Stimulated activated CD4-positive, alpha-beta T cell treated with anti-CD3 and anti-CD28 coated beads, TNF-alpha, amount 100 ng/mL, for 48 hours (primary cell): Measurements from ENCODE around the gene C1D.

Experiments
- DNase-seq, 3 donors: peaks; one replicate each; pipeline ENCODE4 v3.0.0-alpha.2; 2020; ENCODE audit warnings: low read depth in 3 of 3

C1D gene

DNA sequence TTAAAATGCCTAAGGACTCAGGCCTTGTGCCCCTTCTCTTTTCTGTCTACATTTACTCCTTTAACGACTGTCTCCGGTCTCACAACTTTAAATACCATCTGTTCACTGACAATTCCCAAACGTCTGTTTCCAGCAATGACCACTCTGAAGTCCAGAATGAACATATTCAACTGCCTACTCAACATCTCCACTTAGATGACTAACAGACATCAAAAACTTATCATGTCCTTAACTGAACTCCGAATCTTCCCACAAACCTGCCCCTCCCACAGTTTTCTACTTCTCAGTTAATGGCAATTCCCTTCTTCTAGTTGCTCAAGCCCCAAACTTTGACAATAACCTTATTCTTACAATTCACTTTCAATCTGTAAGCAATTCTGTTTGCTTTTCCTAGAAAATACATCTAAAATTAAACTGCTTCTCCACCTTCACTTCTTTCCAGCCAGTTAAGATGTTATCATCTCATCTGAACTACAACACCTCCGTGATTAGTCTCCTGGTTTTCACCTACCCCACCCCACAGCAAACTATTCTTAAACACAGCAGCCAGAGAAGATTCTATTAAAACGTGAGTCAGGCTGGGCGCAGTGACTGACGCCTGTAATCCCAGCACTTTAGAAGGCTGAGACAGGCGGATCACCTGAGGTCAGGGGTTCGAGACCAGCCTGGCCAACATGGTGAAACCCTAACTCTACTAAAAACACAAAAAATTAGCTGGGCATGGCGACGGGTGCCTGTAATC, 2.8 kb downstream of the C1D start:
- DNase-seq, result no peak

DNA sequence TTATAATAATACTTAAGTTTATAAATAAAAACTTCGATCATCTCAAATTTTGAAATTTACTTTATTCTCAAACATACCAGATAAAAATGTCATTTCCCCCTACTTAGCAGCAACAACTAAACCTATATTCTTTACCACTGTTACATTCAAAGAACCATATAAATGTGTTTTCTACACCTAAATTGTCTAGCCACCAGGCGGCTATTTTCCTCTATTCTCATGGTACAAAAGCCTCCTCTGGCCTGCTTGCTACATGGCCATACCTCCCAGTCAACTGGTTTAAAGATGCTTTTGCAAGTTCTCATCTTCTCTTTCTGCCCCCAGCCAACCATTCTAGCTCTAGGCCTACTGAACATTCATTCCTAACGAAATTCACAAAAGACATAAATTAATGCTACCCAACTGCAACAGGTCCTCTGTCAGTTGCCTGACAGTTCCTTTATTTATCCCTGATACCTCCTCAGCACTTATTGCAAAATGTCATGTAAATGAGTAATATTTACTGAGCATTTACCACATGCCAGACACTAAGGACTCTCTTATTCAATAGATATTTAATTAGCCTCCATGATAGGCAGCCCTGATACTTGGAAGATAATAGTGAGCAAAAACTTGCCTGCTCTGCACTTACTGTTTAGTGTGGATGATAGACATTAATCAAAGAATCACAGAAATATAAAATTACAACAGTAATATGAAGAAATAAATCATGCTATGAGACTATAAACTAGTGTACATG, 5.0 kb downstream of the C1D start:
- no peak for DNase-seq

DNA sequence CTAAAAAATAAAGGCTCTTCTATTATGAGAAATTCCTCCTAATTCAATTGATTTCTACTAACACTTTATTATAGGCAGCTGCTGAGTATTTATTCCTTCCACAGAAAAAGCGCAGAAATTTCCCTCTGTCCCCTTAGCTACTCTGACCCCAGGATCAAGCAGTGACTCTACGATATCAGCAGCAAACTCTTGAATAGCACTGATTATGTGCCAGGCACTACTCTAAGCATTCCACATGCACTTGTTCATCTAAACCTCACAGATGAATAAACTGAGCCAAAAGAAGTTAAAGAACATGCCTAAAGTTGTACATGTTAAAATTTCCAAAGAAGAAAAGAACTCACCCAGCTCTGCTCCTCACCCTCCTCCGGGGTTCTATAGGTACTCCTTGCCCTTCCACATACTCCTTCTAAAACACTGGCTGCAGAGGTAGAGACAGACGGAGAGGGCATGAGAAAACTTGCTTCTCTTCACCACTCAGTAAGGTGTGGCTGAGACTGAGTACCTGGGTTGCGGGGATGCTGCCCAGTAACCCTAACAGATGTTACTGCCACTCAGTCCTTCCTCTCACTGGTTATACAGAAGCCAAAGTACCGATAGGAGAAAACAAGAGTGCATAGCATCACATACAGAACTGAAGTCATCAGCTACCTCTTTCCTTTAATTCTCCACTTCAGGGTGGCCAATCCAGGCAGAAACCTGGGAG, 9.9 kb downstream of the C1D start:
- DNase-seq, result no peak

DNA sequence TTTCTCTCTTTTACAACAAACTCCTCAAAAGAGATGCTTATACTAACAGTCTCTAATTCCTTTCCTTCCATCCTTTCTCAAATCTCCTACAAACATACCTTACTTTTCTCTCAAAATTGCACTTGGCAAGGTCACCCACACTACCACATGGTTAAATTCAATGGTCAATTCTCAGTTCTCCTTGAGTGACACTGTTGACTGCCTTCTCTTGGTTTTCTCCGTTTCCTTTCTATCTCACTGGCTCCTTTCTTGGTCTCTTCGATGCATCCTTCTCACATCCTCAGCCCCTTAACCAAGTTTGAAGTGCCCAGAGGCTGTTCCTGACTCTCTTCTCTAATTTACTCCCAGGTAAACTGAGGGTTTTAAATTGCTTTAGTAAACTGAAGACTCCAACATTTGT, 12.5 kb downstream of the C1D start:
- no peak for DNase-seq

DNA sequence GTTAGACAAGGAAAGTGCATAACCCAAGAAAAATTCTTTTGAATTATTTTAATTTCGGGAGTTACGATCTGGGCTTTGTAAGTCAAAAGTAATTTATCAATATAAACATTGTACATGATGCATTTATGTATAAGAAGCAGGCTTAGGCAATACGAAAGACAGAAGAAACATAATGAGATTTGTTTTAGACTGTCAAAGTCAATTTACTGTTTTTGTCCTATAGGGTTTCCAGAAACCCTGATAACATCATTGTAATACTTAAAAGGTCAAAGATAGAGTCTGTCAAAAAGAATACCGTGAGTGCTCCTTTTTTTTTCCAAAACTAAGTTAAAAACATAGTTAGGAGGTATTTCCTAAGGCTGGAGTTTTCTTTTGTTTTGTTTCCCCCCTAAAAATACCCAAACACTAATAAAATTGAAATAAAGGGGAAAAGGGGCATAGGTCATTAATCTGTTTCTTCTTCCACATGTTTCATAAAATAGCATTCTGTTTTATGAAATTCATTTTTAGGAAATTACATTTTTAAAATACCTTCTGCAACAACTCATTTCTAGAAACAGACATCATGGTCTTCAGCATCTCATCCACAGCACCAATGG, 16.1 kb downstream of the C1D start:
- no peak for DNase-seq

DNA sequence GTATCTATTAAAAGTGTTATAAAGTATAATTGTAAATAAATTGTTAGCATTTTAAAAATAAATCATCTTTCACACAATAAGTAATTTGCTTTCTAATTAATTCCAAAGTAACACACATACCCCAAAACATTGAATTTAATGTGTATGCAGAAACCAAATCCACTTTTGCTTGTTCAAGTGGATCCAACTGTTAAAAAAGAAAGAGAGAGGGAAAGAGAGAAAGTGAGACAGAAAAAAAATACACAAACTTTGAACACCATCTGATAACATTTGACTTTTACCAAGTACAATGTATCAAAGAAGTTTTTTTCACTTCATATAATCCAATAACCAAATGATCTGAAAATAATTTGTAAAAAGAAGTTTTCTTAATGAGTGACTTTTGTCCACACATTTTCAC, 16.6 kb downstream of the C1D start:
- DNase-seq, result no peak

DNA sequence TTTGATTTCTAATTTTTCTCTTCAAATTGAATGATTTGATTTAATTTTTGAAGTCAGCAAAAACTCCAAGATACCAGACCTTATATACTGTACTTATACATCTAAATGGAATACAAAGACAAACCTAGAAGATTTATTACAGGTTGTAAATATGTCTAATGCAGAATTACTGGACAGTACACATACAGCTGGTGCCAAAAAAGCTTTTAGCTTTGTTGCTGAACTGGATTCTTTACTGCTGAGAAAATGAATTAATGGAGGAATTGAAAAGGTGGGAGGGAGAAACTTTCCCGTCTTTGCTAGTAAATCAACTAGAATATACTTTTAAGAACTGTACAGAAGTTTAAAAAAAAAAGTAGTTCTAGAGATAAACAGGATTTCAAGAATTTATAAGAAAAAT, 17.5 kb downstream of the C1D start:
- no peak for DNase-seq

DNA sequence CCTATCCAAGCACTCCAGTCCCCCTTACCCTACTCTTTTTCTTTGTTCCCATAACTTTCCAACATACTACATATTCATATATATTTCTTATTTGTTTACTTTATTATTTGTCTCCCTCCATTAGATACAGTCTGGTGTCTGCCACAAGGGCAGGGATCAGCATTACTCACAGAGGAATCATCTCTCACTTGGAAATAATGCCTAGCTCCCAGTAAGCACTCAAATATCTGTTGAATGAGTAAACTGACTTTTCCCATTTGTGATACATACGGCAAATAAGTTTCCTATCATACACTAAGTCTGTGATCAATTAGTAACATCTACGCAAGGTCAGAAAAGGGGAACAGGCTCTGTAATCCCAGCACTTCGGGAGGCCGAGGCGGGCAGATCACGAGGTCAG, 18.7 kb downstream of the C1D start:
- DNase-seq, result no peak

DNA sequence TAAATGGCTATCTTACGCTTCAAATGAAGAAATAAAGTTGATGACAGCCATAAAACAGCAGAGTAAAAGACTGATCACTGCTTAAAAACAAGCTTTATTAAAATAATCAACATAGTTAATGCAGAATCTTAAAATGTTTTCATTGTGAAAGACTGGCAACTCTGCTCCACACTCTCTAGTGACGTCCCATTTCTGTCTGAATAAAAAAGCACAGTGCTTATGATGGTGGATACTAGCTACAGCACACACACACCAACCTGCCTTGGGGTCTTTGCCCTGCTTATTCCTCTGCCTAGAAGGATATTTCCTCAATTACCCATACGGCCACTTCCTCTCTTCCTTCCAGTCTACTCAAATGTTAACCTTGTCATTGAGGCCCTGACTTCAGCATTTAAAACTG, 19.1 kb downstream of the C1D start:
- DNase-seq, result no peak

DNA sequence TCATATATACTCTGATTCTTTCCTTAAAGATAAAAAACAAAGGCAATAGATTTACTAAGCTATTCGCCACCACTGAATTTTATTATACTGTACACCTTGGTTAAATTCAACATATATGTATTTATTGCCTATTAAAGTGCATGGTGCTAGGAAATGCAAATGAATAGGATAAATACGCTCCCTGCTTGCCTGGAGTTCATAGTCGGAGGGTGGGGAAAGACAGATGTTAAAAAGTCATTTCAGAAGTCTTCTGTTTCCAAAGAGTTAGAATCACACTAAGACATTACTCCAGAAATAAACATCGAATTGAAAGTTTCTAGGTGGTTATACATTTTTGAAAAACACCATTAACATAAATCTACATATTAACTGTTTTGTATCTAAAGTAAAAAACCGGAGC, 19.8 kb downstream of the C1D start:
- DNase-seq, result no peak

DNA sequence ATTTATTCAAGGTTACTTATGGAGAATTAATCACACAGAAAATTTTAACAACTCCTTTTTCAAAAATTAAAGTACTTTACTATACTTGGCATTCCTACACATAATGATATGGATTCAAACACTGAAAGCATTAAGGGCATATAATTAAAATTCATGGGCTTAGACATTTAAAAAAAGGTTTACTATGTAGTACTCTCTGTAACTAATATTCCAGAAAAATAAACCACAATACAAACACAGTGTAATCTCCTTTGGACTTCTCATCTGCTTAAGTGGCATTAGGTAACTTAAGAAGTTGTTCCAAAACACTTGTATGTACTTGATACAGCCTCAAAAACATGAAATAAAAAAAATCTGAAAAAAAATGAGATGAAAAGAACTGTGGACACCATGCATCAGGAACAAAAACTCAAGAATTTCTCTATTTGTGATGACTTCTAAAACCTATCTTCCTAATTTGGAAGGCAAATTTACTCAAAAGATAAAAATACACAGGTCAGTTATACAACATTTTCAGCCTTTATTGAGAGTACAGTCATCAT, 21.0 kb downstream of the C1D start:
- DNase-seq, result no peak

DNA sequence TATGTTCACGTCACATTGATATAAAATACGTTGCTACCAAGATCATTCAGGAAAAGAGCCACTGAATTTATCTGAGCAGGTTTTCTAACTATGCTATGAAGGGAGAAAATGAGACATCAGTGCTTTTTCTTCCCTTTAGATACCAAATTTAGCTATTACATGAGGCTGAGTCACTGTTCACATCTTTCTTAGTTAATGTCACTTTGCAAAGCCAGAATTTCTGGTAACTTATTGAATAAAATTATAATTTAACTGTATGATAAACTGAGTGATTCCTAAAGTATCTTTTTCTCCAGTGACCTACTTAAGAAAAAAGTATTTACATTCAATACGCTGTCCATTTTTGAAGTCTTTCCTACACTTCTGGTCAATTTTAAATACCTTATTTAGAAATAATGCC, 22.7 kb downstream of the C1D start:
- no peak for DNase-seq

DNA sequence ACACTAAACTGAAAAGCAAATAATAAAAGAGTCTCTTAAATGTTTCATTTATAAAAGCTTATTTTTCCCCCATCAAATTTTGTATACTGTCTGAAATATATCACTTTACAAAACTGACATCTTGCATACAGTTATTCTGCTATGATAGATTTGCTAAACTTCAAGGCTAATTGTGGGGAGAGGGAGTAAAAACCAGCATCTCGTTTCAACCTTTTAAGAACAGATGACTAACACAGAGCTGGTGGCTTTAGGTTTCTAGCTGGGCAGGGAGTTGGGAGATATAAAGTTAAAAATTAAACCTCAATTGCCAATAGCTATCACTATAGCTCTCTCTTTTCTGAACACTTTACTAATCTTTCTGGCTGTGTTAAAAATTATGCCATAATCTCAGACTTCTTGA, 23.5 kb downstream of the C1D start:
- DNase-seq, result no peak

DNA sequence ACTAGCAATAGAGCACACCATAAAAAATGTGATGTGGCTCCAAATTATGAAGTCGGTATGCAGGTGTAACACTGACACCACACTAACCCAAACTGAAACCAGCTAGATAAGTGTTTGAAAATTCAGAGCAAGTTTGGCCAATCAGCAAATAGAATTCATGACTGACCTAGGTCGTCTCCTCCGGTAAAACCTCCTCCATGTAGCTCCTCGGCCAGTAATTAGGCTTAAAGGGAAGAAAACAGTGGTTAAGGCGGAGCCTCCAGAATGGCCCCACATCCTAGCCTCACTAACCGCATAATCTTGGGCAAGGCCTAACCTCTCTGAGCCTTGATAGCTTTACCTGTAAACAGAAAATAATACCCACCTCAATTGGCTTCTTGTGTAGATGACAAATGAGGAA, 30.1 kb downstream of the C1D start:
- DNase-seq, result no peak

DNA sequence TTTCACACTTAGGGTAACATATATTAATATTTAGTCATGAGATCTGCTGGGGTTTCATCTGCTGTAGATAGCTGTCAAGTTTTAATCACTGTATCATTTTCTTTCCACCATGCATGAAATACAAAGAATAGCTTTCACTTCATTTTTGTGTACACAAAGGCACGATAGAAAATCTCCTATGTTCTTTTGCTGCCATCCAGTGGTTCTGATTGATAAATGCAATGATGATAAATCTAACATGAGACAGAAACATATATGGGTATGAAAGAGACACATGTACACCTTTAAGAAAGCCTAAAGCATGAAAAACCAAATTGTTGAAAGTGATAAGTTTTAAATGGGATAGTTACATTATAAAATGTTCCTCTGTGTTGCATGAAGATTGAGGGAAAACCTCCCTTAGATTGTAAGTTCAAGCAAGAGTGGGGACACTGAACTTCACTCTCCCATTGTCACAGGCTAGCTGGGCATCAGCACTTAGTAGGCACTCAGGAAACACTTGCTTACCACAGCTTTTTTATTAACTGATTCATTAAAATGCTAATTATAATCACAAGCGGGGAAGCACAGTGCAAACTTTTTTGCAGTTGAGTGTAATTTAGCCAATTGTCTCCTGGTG, 31.2 kb downstream of the C1D start:
- DNase-seq, result no peak

DNA sequence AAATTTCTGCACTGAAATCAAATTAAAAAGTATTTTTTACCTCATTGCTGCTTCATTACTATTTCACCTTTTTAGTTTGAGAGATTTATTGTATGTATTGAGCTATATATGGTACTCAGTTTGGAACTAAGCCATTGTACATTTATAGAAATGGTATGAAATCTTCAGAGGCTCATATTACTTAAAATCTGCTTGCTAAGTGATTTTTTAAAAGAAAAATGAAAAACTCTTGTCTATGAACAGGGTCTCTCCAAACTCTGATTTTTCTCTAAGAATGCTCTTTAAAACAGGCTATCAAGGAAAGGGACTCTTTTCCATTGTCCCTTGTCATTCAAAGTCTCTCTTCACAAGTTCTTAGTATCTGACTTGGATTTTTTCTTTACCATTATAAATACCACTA, 31.8 kb downstream of the C1D start:
- no peak for DNase-seq

DNA sequence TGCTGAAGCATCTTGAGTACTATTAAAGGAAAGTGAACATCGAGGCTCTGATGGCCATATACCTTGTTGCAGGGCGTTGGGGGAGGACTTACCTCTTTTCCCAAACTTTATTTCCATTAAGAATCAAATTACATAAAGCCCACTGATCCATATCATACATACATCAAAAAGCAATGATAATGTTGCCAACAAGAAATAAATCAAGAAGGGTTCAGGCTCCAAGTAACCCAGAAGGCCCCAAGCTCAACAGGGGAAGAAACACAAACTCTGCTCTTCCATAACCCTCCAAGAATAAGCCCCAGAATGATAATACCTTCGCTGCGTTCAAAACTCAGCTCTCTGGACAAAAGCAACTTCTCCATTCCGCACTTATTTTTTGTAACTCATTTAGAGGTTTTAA, 32.3 kb downstream of the C1D start:
- no peak for DNase-seq

DNA sequence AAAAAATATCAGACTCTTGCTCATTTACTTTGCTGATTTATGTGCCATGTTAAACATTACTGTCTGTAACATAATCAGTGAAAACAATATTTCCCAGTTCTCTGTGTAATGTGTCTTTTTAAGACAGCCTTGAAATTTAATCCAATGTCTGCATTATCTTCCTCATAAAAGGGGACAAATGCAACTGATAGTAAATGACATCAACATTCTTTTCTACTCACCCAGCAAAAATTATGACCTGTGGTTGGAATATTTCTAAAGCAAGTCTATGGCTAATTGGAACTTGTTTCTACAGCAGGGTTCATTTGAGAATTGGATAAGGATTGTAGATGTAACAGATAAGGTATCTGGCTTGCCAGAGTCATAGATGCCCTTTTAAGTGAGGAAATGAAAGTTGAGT, 34.8 kb downstream of the C1D start:
- DNase-seq, result no peak

DNA sequence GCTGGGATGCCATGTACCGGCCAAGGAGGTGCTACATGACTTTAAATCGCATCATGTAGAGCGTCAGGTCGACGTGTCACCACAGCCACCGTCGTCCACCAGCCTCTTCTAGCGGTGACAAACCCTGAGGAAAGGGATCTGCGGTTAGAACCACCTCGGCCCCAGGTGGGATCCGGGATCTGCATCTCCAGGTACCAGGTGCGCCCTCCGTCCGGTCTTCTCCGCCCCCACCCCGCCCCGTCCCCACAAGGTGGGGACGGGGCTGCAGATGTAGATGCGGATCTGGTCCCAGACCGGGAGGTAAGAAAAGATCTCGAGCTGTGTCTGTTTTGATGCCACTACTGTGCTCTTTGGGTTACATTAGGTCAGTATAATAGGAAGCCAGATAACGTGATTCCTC, 38.4 kb downstream of the C1D start:
- DNase-seq, result no peak

DNA sequence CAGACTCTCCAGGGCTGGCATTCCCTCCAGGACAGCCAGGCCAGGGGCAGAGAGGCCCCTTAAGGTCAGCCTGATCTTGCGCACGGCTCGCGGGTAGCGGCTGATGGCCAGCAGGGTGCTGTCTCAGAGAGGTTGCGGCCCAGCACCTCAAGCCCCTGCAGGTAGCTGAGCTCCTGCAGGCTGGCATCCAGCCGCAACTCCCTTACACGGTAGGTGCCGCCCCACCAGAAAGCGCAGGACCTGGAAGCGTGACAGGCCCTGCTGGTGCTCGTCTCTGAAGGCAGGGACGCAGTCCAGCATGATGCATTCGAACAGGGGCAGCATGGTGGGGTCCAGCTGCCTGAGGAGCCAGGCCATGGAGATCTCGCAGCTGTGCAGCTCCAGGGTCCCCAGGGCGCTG, 38.9 kb downstream of the C1D start:
- DNase-seq, result no peak

DNA sequence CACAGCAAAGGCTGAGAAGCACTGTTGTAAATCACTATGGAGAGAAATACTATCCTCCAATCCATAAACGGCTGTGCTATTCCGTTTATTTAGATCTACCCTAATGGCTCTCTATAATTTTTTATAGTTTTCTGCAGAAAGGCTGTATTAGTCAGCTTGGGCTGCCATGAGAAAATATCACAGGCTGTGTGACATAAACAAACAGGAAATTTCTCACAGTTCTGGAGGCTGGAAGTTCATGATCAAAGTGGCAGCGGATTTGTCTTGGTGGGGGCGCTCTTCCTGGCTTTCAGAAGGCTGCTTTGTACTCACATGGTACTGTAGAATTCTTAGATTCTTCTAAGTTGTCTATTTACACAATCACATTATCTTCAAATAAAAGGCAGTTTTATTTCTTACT, 44.1 kb downstream of the C1D start:
- no peak for DNase-seq

DNA sequence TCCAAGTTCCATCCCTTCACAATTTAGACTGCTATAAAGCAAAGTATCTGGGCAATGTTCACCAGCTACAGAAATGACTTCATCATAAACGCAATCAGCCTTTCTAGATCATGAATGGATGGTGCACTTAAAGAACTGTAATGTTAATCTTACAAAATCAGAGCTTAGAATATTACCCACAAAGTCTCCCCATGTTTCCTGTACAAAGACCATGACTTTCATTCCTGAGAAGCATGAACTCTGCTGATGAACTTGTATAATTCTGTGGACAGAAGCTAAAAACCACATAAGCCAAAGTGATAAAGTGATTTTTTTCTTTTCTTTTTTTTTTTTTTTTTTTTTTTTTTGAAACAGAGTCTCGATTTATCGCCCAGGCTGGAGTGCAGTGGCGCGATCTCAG, 53.3 kb downstream of the C1D start:
- DNase-seq, result no peak
